AG04450 (cell line): Measurements from ENCODE around the gene DHRSX. TPM values are rescaled to one million over a fixed set of nuclear protein-coding genes. Genes with fewer than 3 reads are reported as not detected.
"Not testable (repeated sequence)": the region's sequence is repeated elsewhere in the genome, so short reads cannot be mapped to it uniquely, and the experiment has no call there.

Experiments
- CTCF ChIA-PET: fragments of 300-600, 350-600 bp; formaldehyde crosslinking; extraction: SDS; loops from one replicate; lab custom pipeline; 2022; ENCODE audit warnings: antibody characterized with exemption, inconsistent platforms; lab: Charles Lee
- POLR2A ChIA-PET: fragments of 350-600 bp; formaldehyde crosslinking; extraction: SDS; loops from one replicate; lab custom pipeline; 2021; ENCODE audit warnings: antibody characterized with exemption, inconsistent platforms; lab: Yijun Ruan, JAX
- DNase-seq: peaks from one replicate; pipeline ENCODE4 v3.0.0-alpha.2; 2011; ENCODE audit warnings: low read depth, low spot score
- H3K27ac ChIP-seq: one replicate; pipeline ENCODE4 v1.5.1; 2012; ENCODE audit warnings: low read depth, low read length, control low read depth
- H3K27me3 ChIP-seq: one replicate; pipeline ENCODE4 v1.6.0; 2012; ENCODE audit warnings: low read length; ENCODE audit not compliant: control insufficient read depth, insufficient read depth
- H3K4me3 ChIP-seq: 2 replicates; pipeline ENCODE4 v1.5.1; 2011; ENCODE audit warnings: mild to moderate bottlenecking, low read depth, low read length, control low read depth
- H3K9me3 ChIP-seq: 2 replicates; pipeline ENCODE4 v1.5.1; 2012; ENCODE audit warnings: low read length; ENCODE audit not compliant: control insufficient read depth, insufficient read depth
- polyA plus RNA-seq: library from polyadenylated mRNA; depleted of rRNA; stranded (reverse); fragments of >200 nt; gene quantifications from 2 replicates; pipeline ENCODE4 v1.2.3, GENCODE V29; 2011
- TF ChIP-seq, protein P1 (sequence below): IDR thresholded peaks from 2 replicates; pipeline ENCODE4 v1.5.1; 2011; ENCODE audit warnings: low read depth, low read length, control low read depth, inconsistent platforms

Gene DHRSX
- polyA plus RNA-seq, 1 experiment, result 43.2 TPM

DNA sequence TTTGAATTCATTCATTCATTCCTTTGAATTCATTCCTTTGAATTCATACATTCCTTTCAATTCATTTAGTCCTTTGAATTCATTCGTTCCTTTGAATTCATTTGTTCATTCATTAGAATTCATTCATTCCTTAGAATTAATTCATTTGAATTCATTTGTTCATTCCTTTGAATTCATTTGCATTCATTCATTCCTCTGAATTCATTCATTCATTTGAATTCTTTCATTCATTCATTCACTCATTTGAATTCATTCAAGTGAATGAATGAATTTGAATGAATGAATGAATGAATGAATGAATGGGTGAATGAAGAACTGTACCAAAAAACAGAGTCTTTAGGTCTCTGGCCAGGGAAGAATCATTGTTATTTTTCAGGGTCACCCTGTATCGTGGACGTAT, 216.6 kb downstream of the DHRSX start:
- Histone ChIP-seq H3K27me3 (no peaks in the 10 kb centered on the region), H3K27ac (no peak overlapping the region), H3K9me3 (no peaks in the 10 kb centered on the region; the same call in 1 of the 2 replicates), H3K4me3 (no peak overlapping the region)
- CTCF ChIA-PET, result no interaction called here
- POLR2A ChIA-PET, result no interaction called here
- TF ChIP-seq, protein P1, sequence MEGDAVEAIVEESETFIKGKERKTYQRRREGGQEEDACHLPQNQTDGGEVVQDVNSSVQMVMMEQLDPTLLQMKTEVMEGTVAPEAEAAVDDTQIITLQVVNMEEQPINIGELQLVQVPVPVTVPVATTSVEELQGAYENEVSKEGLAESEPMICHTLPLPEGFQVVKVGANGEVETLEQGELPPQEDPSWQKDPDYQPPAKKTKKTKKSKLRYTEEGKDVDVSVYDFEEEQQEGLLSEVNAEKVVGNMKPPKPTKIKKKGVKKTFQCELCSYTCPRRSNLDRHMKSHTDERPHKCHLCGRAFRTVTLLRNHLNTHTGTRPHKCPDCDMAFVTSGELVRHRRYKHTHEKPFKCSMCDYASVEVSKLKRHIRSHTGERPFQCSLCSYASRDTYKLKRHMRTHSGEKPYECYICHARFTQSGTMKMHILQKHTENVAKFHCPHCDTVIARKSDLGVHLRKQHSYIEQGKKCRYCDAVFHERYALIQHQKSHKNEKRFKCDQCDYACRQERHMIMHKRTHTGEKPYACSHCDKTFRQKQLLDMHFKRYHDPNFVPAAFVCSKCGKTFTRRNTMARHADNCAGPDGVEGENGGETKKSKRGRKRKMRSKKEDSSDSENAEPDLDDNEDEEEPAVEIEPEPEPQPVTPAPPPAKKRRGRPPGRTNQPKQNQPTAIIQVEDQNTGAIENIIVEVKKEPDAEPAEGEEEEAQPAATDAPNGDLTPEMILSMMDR, result no peak
- no peak for DNase-seq

DNA sequence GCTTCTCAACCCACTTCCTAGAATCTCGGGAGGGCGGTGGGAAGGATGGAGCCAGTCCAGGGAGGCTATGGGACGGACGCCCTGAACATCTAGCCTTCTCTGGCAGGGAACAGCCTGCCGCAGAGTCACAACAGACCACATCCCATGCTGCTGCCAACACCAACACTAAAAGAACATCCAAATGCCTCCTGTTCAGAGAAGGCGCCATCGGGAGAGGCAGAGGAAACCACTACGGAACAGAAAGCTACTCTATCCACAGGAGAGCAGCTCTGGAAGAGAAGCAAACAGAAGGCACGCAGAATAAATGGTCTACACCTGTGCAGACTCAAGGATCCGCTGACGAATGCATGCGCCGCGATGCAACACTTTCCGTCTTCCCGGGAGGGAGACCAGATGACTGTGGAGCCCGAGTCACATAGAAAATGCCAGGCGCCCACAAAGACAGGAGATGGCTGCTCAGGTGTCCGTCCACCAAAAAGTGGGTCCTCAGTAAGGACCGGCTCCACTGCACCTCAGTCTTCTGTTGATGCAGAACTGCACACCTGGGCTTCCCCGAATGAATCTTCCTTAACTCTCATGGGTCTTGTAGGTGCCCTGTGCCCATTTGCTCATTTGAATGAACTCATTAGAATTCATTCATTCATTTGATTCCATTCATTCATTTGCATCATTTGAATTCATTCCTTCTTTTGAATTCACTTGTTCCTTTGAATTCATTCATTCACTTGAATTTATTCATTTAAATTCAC, 217.5 kb downstream of the DHRSX start:
- CTCF ChIA-PET, result no interaction called here
- Histone ChIP-seq H3K27ac (no peak overlapping the region), H3K27me3 (no peaks in the 10 kb centered on the region), H3K4me3 (no peak overlapping the region), H3K9me3 (no peaks in the 10 kb centered on the region; the same call in 1 of the 2 replicates)
- POLR2A ChIA-PET, result no interaction called here
- TF ChIP-seq, protein P1, result no peak
- DNase-seq, result no peak

DNA sequence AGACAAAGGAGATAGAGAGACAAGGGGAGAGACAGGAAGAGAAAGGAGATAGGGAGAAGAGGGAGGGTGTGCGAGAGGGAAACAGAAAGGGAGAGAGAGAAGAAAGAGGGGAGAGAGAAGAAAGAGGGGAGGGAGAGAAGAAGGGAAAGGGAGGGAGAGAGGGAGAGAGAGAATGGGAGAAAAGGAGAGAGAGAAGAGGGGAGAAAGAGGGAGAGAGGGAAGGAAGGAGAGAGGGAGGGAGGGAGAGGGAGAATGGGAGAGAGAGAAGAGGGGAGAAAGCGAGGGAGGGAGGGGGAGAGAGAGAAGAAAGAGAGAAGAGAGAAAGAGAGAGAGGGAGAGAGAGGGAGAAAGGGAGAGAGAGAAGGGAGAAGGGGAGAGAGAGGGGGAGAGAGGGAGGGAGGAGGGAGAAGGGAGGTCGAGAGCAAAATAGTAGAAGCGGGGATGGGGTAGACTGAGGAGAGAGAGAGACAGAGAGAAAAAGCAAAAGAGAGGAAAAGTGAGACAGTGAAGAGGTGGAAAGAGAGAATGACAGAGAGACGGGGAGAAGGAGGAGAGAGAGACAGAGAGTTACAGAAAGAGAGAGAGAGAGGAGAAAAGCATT, 218.2 kb downstream of the DHRSX start:
- no peak for DNase-seq
- TF ChIP-seq, protein P1, result no peak
- no peaks in the 10 kb centered on the region for H3K27me3 ChIP-seq
- H3K9me3 ChIP-seq, result no peaks in the 10 kb centered on the region; the same call in 1 of the 2 replicates
- H3K4me3 ChIP-seq, result no peak overlapping the region
- POLR2A ChIA-PET, result no interaction called here
- CTCF ChIA-PET, result no interaction called here
- H3K27ac ChIP-seq, result no peak overlapping the region

DNA sequence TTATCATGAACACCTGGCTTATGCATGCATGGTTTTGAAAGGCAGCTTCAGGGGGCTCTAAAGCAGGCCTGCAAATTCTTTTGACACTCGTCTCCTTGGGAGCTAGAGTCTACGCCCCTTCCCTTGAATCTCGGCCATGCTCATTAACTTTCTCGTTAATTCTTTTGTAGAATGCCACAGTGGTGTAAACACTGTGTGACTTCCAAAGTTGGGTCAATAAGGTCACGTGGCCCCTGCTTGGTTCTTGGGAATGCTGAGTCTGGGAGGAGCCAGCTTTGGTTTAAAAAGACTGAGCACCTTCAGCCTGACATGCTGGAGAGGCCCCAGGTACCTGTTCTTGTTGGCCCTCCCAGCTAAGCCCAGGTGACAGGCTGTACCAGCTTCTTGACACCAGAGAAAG, 228.4 kb downstream of the DHRSX start:
- CTCF ChIA-PET, result no interaction called here
- DNase-seq, result no peak

DNA sequence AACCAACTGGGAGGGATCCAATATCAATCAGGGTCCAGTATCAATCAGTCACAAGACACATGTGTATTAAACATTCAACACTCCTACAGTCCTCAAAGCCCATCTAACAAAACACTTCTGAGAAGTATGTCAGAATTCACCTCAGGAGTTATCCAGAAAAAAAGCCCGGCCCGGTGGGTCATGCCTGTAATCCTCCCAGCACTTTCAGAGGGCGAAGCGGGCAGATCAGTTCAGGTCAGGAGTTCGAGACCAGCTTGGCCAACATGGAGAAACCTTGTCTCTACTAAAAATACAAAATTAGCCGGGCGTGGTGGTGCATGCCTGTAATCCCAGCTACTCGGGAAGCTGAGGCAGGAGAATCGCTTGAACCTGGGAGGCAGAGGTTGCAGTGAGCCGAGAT, 229.2 kb downstream of the DHRSX start:
- DNase-seq, POLR2A ChIA-PET, H3K9me3 ChIP-seq, CTCF ChIA-PET, H3K27me3 ChIP-seq, H3K27ac ChIP-seq, H3K4me3 ChIP-seq: not testable (repeated sequence)

More for the DNA sequence above, 228.4 kb downstream of the DHRSX start:
- peaks cover 4% of the 10 kb centered on the region; the same call in 1 of the 2 replicates for H3K9me3 ChIP-seq
- TF ChIP-seq, protein P1, result no peak
- H3K27me3 ChIP-seq, result no peaks in the 10 kb centered on the region
- H3K4me3 ChIP-seq, result no peak overlapping the region
- H3K27ac ChIP-seq, result no peak overlapping the region
- POLR2A ChIA-PET, result no interaction called here

- POLR2A ChIA-PET, H3K27ac ChIP-seq, H3K9me3 ChIP-seq, DNase-seq, CTCF ChIA-PET, H3K27me3 ChIP-seq, H3K4me3 ChIP-seq: not testable (repeated sequence)
Observed at GRCh38 chrX:2270783-2271182, 230.0 kb downstream of the DHRSX start.
